ENCODE measurements around the gene PPME1.

The PPME1 gene

DNA sequence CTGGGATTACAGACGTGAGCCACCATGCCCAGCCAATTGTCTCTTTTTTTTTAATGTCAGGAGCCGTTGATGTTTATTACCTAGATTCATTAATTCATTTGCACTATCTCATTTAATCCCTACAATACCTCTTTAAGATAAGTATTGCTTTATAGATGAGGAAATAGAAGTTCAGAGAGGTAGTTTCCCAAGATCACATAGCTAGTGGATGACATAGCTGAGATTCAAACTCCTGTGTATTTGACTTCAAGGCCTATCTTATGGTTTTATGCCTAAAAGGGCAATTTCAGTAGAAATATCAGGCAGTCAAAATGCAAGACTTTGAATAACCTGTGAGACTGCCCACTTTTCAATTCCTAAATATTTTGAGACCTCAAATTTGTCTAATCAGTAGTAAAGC is 66.5 kb downstream of the PPME1 start:
- TF ChIP-seq, protein P1, sequence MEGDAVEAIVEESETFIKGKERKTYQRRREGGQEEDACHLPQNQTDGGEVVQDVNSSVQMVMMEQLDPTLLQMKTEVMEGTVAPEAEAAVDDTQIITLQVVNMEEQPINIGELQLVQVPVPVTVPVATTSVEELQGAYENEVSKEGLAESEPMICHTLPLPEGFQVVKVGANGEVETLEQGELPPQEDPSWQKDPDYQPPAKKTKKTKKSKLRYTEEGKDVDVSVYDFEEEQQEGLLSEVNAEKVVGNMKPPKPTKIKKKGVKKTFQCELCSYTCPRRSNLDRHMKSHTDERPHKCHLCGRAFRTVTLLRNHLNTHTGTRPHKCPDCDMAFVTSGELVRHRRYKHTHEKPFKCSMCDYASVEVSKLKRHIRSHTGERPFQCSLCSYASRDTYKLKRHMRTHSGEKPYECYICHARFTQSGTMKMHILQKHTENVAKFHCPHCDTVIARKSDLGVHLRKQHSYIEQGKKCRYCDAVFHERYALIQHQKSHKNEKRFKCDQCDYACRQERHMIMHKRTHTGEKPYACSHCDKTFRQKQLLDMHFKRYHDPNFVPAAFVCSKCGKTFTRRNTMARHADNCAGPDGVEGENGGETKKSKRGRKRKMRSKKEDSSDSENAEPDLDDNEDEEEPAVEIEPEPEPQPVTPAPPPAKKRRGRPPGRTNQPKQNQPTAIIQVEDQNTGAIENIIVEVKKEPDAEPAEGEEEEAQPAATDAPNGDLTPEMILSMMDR (IDR thresholded peaks at IDR 0.05; ENCODE audit: low read depth, low read length), result no peak
- H3K4me3 ChIP-seq (replicated peaks in 1 of 2; ENCODE audit: low read depth in 2 of 2, low read length in 2 of 2), result no peak overlapping the region
- DNase-seq (ENCODE audit: low read depth in 2 of 2), result no peak

DNA sequence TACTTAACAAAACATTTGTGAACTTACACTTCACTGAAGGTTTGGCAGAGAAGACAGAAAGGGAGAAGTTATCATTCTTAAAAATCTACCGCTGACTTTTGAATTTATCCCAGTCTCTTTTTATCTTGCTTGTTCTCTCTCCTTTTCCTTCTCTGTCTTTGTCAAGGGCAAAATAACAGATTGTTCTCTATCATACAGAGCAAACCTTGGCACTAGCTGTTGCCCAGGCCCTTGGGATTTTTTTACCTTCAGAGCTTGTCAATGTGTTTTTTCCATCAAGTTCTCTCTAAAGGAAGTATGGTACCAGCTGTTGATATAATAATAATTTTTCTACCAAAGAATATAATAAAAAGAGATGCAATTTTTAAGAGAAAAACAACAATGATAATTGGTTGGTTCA is 67.2 kb downstream of the PPME1 start:
- TF ChIP-seq, protein P1 (IDR thresholded peaks at IDR 0.05; ENCODE audit: low read depth, low read length), result no peak
- H3K4me3 ChIP-seq (replicated peaks in 1 of 2; ENCODE audit: low read depth in 2 of 2, low read length in 2 of 2), result no peak overlapping the region
- no peak for DNase-seq (ENCODE audit: low read depth in 2 of 2)

DNA sequence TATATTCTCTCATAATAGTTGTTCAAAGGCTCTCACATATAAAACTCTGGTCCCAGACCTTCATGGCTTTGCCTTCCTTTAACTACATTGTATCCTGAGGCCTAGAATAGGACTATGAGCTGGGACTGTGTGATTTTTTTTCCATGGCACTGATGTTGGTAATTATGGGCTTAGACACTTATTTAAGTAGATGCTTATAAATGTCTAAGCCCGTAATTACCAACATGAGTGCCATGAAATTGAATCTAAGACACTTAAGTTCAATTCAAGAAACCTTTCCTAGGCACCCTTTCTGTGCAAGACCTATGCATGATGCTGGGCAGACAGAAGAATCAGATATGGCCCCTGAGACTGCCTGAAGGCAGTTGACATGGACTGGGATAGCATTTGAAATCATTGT is 77.4 kb downstream of the PPME1 start:
- no peak overlapping the region for H3K4me3 ChIP-seq (replicated peaks in 1 of 2; ENCODE audit: low read depth in 2 of 2, low read length in 2 of 2)
- TF ChIP-seq, protein P1 (IDR thresholded peaks at IDR 0.05; ENCODE audit: low read depth, low read length), result no peak
- no peak for DNase-seq (ENCODE audit: low read depth in 2 of 2)

DNA sequence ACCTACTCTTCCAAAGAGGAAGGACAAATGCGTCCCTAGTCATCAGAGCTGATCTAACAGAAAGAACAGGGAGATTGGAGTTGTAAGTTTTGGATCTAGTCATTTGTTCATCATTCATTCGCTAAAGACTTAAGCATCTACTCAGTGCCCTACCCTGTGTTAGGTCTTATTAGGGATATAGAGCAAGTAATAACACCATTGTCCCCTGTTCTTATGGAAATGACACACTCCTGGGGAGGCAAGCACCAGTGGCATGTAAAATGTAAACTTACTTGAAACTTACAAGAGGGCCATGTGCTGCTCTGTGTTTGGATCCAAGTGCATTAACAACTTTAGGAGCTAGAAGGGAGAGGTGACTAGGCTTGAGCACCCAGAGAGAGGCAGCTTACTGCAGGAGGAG is 78.4 kb downstream of the PPME1 start:
- H3K4me3 ChIP-seq (replicated peaks in 1 of 2; ENCODE audit: low read depth in 2 of 2, low read length in 2 of 2), result no peak overlapping the region
- DNase-seq (ENCODE audit: low read depth in 2 of 2), result no peak
- TF ChIP-seq, protein P1 (IDR thresholded peaks at IDR 0.05; ENCODE audit: low read depth, low read length), result no peak

DNA sequence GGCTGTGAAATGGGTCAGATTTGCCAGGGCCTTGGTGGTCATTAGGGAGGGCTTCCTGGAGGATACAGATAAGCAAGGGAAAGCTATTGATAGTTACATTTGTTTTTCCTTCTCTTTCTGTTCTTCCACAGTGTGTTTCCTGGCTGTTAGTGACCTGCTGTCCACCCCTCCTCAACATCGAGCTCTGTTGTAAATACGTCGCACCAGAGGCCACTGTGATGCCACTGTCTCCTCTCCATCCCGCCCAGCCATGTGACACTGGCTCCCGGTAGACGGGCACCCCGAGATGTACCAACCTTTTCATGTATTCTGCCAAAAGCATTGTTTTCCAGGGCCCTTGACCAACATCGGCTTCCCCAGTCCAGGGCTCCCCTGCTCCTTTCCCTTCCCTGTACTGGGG is 82.3 kb downstream of the PPME1 start:
- no peak overlapping the region for H3K4me3 ChIP-seq (replicated peaks in 1 of 2; ENCODE audit: low read depth in 2 of 2, low read length in 2 of 2)
- TF ChIP-seq, protein P1 (IDR thresholded peaks at IDR 0.05; ENCODE audit: low read depth, low read length), result no peak
- no peak for DNase-seq (ENCODE audit: low read depth in 2 of 2)

DNA sequence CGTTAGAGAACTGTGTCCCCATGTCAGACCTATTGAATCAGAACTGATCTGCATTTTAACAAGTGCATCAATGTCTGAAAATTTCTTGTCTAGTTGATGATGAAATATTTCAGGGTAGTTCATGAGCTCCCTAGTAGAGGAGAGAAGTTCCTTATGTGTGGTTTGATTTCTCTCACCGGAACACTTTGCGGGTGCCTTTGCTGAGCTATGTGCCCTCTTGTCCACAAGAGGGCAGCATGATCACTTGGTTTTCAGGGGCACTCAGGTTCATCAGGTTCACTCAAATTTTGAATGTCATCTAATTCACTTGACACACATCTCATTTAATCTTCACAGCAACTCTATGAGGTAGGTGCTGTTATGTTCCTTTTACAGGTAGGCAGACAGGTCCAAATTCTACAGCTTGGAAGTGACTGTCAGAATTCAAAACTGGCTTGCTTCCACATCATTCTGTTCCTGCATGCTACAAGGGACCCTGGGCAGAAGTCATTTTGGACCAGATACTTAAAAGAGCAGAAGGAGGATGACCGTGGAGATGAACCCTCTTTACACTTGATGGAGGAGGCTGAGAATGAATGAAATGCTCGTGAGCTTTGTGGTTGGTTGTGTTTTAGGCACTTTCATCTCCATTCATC is 84.8 kb downstream of the PPME1 start:
- TF ChIP-seq, protein P1 (IDR thresholded peaks at IDR 0.05; ENCODE audit: low read depth, low read length), result peak; percentile 85
- peak; percentile 76 to 79 for DNase-seq (ENCODE audit: low read depth in 2 of 2)
- H3K4me3 ChIP-seq (replicated peaks in 1 of 2; ENCODE audit: low read depth in 2 of 2, low read length in 2 of 2), result no peak overlapping the region

Data from cardiac fibroblast (primary cell).